CD8-positive, alpha-beta memory T cell (primary cell): ENCODE measurements around the gene MYT1. TPM values are rescaled to one million over a fixed set of nuclear protein-coding genes. Genes with fewer than 3 reads are reported as not detected.

Source experiments
- CTCF ChIA-PET: fragments of 350-600 bp; sonication (Branson Sonifier 250); formaldehyde crosslinking; loops from one replicate; lab custom pipeline; 2021; ENCODE audit warnings: antibody characterized with exemption; lab: Charles Lee
- POLR2A ChIA-PET: fragments of 350-600 bp; sonication (Branson Sonifier 250); formaldehyde crosslinking; loops from one replicate; lab custom pipeline; 2021; ENCODE audit warnings: antibody characterized with exemption; lab: Charles Lee
- DNase-seq, 5 donors: peaks; one replicate each; pipeline versions ENCODE4 v3.0.0 to v3.0.0-alpha.2; 2020 to 2022; ENCODE audit warnings: mixed read lengths in 1 of 5
- H3K27ac ChIP-seq: one replicate; pipeline ENCODE4 v1.7.0; 2013; ENCODE audit warnings: low read depth, mild to moderate bottlenecking, low read length, moderate library complexity
- H3K27me3 ChIP-seq: 2 replicates; pipeline ENCODE4 v1.7.0; 2013; ENCODE audit warnings: low read length, mild to moderate bottlenecking; ENCODE audit not compliant: insufficient read depth, poor library complexity, severe bottlenecking
- H3K36me3 ChIP-seq: 2 replicates; pipeline ENCODE4 v1.7.0; 2013; ENCODE audit warnings: mild to moderate bottlenecking, low read length, moderate library complexity; ENCODE audit not compliant: insufficient read depth
- H3K4me1 ChIP-seq: 2 replicates; pipeline ENCODE4 v1.7.0; 2013; ENCODE audit warnings: mild to moderate bottlenecking, low read length, moderate library complexity; ENCODE audit not compliant: insufficient read depth
- H3K4me3 ChIP-seq: 2 replicates; pipeline ENCODE4 v1.7.0; 2013; ENCODE audit warnings: mild to moderate bottlenecking, low read length
- H3K9me3 ChIP-seq: 2 replicates; pipeline ENCODE4 v1.7.0; 2013; ENCODE audit warnings: mild to moderate bottlenecking, low read length
- H3K27ac Mint-ChIP-seq, 8 donors: one replicate each; pipeline ENCODE4 v1.8.0; 2020 to 2021; ENCODE audit warnings: mixed read lengths in 8 of 8, mild to moderate bottlenecking in 6 of 8, inconsistent platforms in 3 of 8, moderate library complexity in 3 of 8
- H3K27me3 Mint-ChIP-seq, 2 donors: one replicate each; pipeline ENCODE4 v1.8.0; 2020 to 2021; ENCODE audit warnings: mixed read lengths in 2 of 2, mild to moderate bottlenecking in 1 of 2, moderate library complexity in 1 of 2
- H3K36me3 Mint-ChIP-seq, 3 donors: one replicate each; pipeline ENCODE4 v1.8.0; 2020 to 2021; ENCODE audit warnings: mixed read lengths in 3 of 3, inconsistent platforms in 1 of 3, mild to moderate bottlenecking in 1 of 3
- H3K4me1 Mint-ChIP-seq, 3 donors: one replicate each; pipeline ENCODE4 v1.8.0; 2020 to 2021; ENCODE audit warnings: mixed read lengths in 3 of 3, inconsistent platforms in 1 of 3, mild to moderate bottlenecking in 1 of 3
- H3K4me3 Mint-ChIP-seq, 7 donors: one replicate each; pipeline ENCODE4 v1.8.0; 2020 to 2021; ENCODE audit warnings: mixed read lengths in 7 of 7, mild to moderate bottlenecking in 6 of 7, moderate library complexity in 4 of 7, inconsistent platforms in 2 of 7
- H3K9me3 Mint-ChIP-seq, 5 donors: one replicate each; pipeline ENCODE4 v1.8.0; 2020 to 2022; ENCODE audit warnings: mixed read lengths in 5 of 5, mild to moderate bottlenecking in 3 of 5, moderate library complexity in 2 of 5, inconsistent platforms in 1 of 5
- polyA plus RNA-seq: library from polyadenylated mRNA; unstranded; fragments of 300-500 nt; fragmentation: Illumina TruSeq; gene quantifications from one replicate; pipeline ENCODE4 v1.2.3, GENCODE V29; 2021
- total RNA-seq, 2 experiments: library from RNA; stranded (reverse); gene quantifications; one replicate each; pipeline ENCODE4 v1.2.3, GENCODE V29; 2021

Gene MYT1
- total and polyA plus RNA-seq, 3 experiments from 2014 or later: 0.07 TPM; not detected in 2

DNA sequence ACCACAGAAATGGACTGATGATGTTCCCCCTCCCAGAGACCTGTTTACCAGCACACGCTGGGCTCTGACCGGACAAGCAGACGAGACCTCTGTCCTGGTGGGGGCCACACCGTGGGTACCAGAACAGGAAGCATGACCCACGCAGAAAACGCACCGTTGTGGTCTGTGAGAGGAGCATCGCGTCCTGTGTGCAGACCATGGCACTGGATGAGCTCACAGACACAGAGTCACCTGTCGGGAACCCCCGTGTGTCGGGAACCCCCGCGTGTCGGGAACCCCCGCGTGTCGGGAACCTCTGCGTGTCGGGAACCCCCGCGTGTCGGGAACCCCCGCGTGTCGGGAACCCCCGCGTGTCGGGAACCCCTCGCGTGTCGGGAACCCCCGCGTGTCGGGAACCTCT, 37.4 kb downstream of the MYT1 start:
- peaks cover 0 to 4% (median 0%) of the 10 kb centered on the region in 3 donors for H3K36me3 Mint-ChIP-seq
- CTCF ChIA-PET: no interaction called here

GRCh38 chr20:64203037-64203777, 39.0 kb downstream of the MYT1 start:
- Mint-ChIP-seq H3K27me3 (peaks cover 0 to 40% of the 10 kb centered on the region in 2 donors), H3K9me3 (peaks cover 0 to 2% (median 0%) of the 10 kb centered on the region in 5 donors), H3K4me1 (no peaks in the 10 kb centered on the region), H3K27ac (peak overlapping the region in 1 of 8 donors; percentile 65), H3K4me3 (peak overlapping the region in 1 of 7 donors; percentile 40), H3K36me3 (peaks cover 0 to 4% (median 0%) of the 10 kb centered on the region in 3 donors)
- H3K27ac ChIP-seq: no peak overlapping the region
- H3K4me3 ChIP-seq: no peak overlapping the region
- no peak for DNase-seq
- no peaks in the 10 kb centered on the region for H3K27me3 ChIP-seq
- no peaks in the 10 kb centered on the region for H3K4me1 ChIP-seq
- ChIA-PET POLR2A (no interaction called here), CTCF (no interaction called here)
- H3K36me3 ChIP-seq: no peaks in the 10 kb centered on the region
- H3K9me3 ChIP-seq: no peaks in the 10 kb centered on the region

More for the DNA sequence above, 37.4 kb downstream of the MYT1 start:
- H3K27ac ChIP-seq: no peak overlapping the region
- Mint-ChIP-seq H3K9me3 (peaks cover 0 to 2% (median 0%) of the 10 kb centered on the region in 5 donors), H3K4me3 (no peak overlapping the region), H3K27ac (no peak overlapping the region), H3K27me3 (peaks cover 0 to 49% of the 10 kb centered on the region in 2 donors), H3K4me1 (no peaks in the 10 kb centered on the region)
- no peak for DNase-seq
- no peaks in the 10 kb centered on the region for H3K4me1 ChIP-seq
- no peaks in the 10 kb centered on the region for H3K27me3 ChIP-seq
- H3K4me3 ChIP-seq: no peak overlapping the region
- H3K36me3 ChIP-seq: no peaks in the 10 kb centered on the region
- POLR2A ChIA-PET: no interaction called here
- H3K9me3 ChIP-seq: no peaks in the 10 kb centered on the region

GRCh38 chr20:64205611-64206026, 41.4 kb downstream of the MYT1 start:
- no peak overlapping the region for H3K27ac ChIP-seq
- ChIA-PET POLR2A (no interaction called here), CTCF (no interaction called here)
- Mint-ChIP-seq H3K27ac (peak overlapping the region in 1 of 8 donors; percentile 5), H3K9me3 (peaks cover 0 to 2% (median 0%) of the 10 kb centered on the region in 5 donors), H3K4me3 (no peak overlapping the region), H3K36me3 (peaks cover 0 to 4% (median 0%) of the 10 kb centered on the region in 3 donors), H3K27me3 (peaks cover 3 to 40% of the 10 kb centered on the region in 2 donors), H3K4me1 (no peaks in the 10 kb centered on the region)
- no peaks in the 10 kb centered on the region for H3K27me3 ChIP-seq
- no peak for DNase-seq
- no peaks in the 10 kb centered on the region for H3K4me1 ChIP-seq
- H3K4me3 ChIP-seq: no peak overlapping the region
- no peaks in the 10 kb centered on the region for H3K9me3 ChIP-seq
- no peaks in the 10 kb centered on the region for H3K36me3 ChIP-seq

DNA sequence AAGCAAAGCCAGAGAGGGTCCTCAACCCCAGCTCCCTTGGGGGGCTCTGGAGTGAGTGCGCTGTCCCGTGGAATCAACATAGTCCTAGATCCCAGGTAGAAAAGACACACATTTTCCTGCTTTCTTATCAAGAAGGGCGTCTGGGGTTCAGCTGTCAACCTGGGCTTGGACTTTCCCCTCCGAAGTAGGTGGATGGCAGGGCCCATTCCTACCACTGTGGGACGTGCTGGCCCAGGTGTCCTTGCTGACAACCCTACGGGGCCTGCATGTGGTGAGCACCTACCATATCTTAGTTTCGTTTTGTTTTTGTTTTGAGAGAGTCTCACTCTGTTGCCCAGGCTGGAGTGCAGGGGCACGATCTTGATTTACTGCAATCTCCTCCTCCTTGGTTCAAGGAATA, 42.4 kb downstream of the MYT1 start:
- peaks cover 0 to 4% (median 0%) of the 10 kb centered on the region in 3 donors for H3K36me3 Mint-ChIP-seq
- no peaks in the 10 kb centered on the region for H3K9me3 ChIP-seq
- no peak for DNase-seq
- no peaks in the 10 kb centered on the region for H3K36me3 ChIP-seq
- no peaks in the 10 kb centered on the region for H3K27me3 ChIP-seq
- H3K27ac Mint-ChIP-seq: no peak overlapping the region
- POLR2A ChIA-PET: no interaction called here
- no peaks in the 10 kb centered on the region for H3K4me1 Mint-ChIP-seq
- no peak overlapping the region for H3K4me3 ChIP-seq
- peaks cover 7 to 30% of the 10 kb centered on the region in 2 donors for H3K27me3 Mint-ChIP-seq
- no peak overlapping the region for H3K27ac ChIP-seq
- no peaks in the 10 kb centered on the region for H3K4me1 ChIP-seq
- no peak overlapping the region for H3K4me3 Mint-ChIP-seq
- CTCF ChIA-PET: no interaction called here
- peaks cover 0 to 2% (median 0%) of the 10 kb centered on the region in 5 donors for H3K9me3 Mint-ChIP-seq

DNA sequence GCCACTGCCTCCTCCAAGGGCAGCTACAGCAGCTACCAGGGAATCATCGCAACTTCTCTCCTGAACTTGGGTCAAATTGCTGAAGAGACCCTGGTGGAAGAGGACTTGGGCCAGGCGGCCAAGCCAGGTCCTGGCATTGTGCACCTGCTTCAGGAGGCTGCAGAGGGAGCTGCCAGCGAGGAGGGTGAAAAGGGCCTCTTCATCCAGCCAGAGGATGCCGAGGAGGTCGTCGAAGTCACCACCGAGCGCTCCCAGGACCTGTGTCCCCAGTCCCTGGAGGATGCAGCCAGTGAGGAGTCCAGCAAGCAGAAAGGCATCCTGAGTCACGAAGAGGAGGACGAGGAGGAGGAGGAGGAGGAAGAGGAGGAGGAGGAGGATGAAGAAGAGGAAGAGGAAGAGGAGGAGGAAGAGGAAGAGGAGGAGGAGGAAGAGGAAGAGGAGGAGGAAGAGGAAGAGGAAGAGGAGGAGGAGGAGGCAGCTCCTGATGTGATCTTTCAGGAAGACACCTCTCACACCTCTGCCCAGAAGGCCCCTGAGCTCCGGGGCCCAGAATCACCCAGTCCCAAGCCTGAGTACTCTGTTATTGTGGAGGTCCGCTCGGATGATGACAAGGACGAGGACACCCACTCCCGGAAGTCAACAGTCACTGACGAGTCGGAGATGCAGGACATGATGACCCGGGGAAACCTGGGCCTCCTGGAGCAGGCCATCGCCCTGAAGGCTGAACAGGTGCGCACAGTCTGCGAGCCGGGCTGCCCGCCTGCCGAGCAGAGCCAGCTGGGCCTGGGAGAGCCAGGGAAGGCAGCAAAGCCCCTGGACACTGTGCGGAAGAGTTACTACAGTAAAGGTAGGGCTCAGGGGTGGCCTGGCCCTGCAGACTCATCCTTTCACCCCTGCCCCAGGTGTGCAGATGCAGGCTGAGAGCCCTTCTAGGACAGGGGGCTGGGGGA, 43.7 kb downstream of the MYT1 start:
- H3K36me3 ChIP-seq: no peaks in the 10 kb centered on the region
- no peaks in the 10 kb centered on the region for H3K4me1 Mint-ChIP-seq
- no peaks in the 10 kb centered on the region for H3K9me3 ChIP-seq
- H3K27me3 ChIP-seq: no peaks in the 10 kb centered on the region
- no peak overlapping the region for H3K27ac Mint-ChIP-seq
- no peaks in the 10 kb centered on the region for H3K4me1 ChIP-seq
- H3K9me3 Mint-ChIP-seq: peaks cover 0 to 2% (median 0%) of the 10 kb centered on the region in 5 donors
- H3K4me3 Mint-ChIP-seq: no peak overlapping the region
- H3K27ac ChIP-seq: no peak overlapping the region
- ChIA-PET CTCF (no interaction called here), POLR2A (no interaction called here)
- peaks cover 0 to 4% (median 0%) of the 10 kb centered on the region in 3 donors for H3K36me3 Mint-ChIP-seq
- peaks cover 7 to 27% of the 10 kb centered on the region in 2 donors for H3K27me3 Mint-ChIP-seq
- no peak overlapping the region for H3K4me3 ChIP-seq
- no peak for DNase-seq

DNA sequence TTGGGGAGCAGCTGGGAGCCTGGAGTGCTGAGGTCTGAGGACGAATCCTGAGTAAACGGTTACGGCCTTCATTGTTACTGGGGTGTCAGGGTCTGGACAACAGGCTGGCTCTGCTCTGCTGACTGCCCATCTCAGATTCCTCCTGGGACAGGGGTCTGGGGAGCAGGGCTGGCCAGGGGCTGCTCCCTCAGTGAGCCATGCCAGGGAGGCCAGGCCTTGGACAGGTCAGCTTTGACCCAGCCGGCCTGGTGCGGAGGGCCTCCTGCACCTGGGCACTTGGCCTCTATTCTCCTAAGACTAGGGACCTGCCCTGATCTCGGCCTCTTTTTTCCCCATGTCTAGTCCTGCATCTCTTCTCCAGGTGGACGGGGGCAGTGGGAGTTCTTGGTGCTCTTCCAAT, 44.9 kb downstream of the MYT1 start:
- CTCF ChIA-PET: no interaction called here
- Mint-ChIP-seq H3K27ac (peak overlapping the region in 3 of 8 donors; percentile 1 to 62 (median 38)), H3K9me3 (peaks cover 0 to 2% (median 0%) of the 10 kb centered on the region in 5 donors), H3K4me1 (peaks cover 0 to under 1% (median 0%) of the 10 kb centered on the region in 3 donors), H3K27me3 (peaks cover 7 to 24% of the 10 kb centered on the region in 2 donors), H3K36me3 (peaks cover 0 to 4% (median 0%) of the 10 kb centered on the region in 3 donors), H3K4me3 (no peak overlapping the region)
- POLR2A ChIA-PET: no interaction called here
- Histone ChIP-seq H3K4me3 (no peak overlapping the region), H3K4me1 (no peaks in the 10 kb centered on the region), H3K36me3 (no peaks in the 10 kb centered on the region), H3K27ac (no peak overlapping the region), H3K27me3 (no peaks in the 10 kb centered on the region), H3K9me3 (no peaks in the 10 kb centered on the region)
- DNase-seq: no peak

DNA sequence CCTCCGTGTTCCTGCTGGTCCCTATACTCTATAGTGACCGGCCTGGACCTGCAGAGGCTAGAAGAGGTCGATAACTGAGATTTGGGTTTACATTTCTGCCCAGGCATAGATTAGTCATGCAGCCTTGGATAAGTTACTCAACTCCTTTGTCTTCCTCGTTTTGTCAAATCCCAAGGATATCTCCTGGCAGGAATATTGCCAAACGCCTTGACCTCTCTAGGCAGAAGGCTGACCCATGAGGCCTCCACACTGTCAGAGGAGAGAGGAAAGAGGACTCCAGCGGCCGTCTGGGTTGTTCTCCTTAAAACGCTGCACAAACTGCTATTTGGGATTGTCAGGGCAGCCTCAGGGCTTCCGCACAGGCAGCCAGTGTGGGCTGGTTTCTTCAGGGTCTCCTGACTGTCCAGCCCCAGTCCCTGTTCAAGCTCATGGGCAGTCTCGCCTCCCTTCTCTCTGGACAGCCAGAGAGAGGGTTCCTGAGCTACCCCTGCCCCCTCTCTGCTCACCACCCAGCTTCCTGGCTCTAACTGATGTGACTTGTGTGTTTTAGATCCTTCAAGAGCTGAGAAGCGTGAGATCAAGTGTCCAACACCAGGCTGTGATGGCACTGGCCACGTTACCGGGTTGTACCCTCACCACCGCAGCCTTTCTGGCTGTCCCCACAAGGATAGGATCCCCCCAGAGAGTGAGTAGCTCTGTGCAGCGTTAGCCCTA, 46.6 kb downstream of the MYT1 start:
- H3K4me3 Mint-ChIP-seq: no peak overlapping the region
- POLR2A ChIA-PET: no interaction called here

More for the DNA sequence above, 46.6 kb downstream of the MYT1 start:
- CTCF ChIA-PET: no interaction called here
- H3K9me3 ChIP-seq: no peaks in the 10 kb centered on the region
- peaks cover 0 to 2% (median 0%) of the 10 kb centered on the region in 3 donors for H3K36me3 Mint-ChIP-seq
- no peak for DNase-seq
- no peak overlapping the region for H3K27ac ChIP-seq
- peaks cover 3 to 13% (median 12%) of the 10 kb centered on the region in 3 donors for H3K4me1 Mint-ChIP-seq
- no peak overlapping the region for H3K4me3 ChIP-seq
- no peak overlapping the region for H3K27ac Mint-ChIP-seq
- H3K27me3 Mint-ChIP-seq: peaks cover 9 to 14% of the 10 kb centered on the region in 2 donors
- peaks cover 8% of the 10 kb centered on the region for H3K4me1 ChIP-seq
- no peaks in the 10 kb centered on the region for H3K36me3 ChIP-seq
- peaks cover 0 to 2% (median 0%) of the 10 kb centered on the region in 5 donors for H3K9me3 Mint-ChIP-seq
- no peaks in the 10 kb centered on the region for H3K27me3 ChIP-seq
